Gastroesophageal sphincter (tissue), 3 donors: Measurements from ENCODE around the gene SPATA21.

Experiments used
- POLR2A ChIP-seq, 2 donors: fragments of 450-650 bp; IDR thresholded peaks; one replicate each; pipeline ENCODE4 v1.6.1; 2017; ENCODE audit warnings: antibody characterized with exemption in 2 of 2, mild to moderate bottlenecking in 2 of 2, moderate library complexity in 1 of 2
- POLR2AphosphoS5 ChIP-seq: sonication (generic); formaldehyde crosslinking; IDR thresholded peaks from one replicate; pipeline ENCODE4 v1.6.1; 2017; ENCODE audit warnings: antibody characterized with exemption
- TF ChIP-seq, protein P1 (sequence below), 4 experiments: fragments of 200-600 bp in 2 of 4; fragments of 450-650 bp in 2 of 4; sonication (generic) in 1 of 4; IDR thresholded peaks; one replicate each; pipeline ENCODE4 v1.5.1; 2017 to 2019; ENCODE audit warnings: antibody characterized with exemption in 4 of 4, mild to moderate bottlenecking in 2 of 4, moderate library complexity in 2 of 4

DNA sequence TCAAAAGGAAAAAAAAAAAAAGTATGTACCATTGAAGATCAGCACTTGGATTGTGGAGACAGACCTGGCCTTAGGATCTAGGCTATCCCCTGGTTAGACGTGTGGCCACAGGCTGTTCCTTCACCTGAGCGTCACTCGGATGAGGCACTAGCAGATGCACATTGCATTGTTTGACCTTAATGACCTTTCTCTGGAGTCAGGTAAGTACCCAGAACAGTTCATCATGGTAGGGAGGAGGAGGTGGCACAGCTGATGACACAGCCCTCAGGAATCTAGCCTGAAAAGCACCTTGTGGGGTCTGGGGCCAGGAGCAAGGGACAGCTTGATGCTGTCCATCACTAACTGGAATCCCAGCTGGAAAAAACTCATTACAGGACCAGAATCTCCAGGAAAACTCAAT is 24.5 kb upstream of the SPATA21 start:
- TF ChIP-seq, protein P1, sequence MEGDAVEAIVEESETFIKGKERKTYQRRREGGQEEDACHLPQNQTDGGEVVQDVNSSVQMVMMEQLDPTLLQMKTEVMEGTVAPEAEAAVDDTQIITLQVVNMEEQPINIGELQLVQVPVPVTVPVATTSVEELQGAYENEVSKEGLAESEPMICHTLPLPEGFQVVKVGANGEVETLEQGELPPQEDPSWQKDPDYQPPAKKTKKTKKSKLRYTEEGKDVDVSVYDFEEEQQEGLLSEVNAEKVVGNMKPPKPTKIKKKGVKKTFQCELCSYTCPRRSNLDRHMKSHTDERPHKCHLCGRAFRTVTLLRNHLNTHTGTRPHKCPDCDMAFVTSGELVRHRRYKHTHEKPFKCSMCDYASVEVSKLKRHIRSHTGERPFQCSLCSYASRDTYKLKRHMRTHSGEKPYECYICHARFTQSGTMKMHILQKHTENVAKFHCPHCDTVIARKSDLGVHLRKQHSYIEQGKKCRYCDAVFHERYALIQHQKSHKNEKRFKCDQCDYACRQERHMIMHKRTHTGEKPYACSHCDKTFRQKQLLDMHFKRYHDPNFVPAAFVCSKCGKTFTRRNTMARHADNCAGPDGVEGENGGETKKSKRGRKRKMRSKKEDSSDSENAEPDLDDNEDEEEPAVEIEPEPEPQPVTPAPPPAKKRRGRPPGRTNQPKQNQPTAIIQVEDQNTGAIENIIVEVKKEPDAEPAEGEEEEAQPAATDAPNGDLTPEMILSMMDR (IDR thresholded peaks at IDR 0.05), result no peak
- TF ChIP-seq POLR2A (IDR thresholded peaks at IDR 0.05) (no peak), POLR2AphosphoS5 (no peak)
